Lower leg skin (tissue), 4 donors: ENCODE results near the gene CARD16. TPM values are rescaled to one million over a fixed set of nuclear protein-coding genes. Genes with fewer than 3 reads are reported as not detected.
"Not testable (repeated sequence)": the region's sequence is repeated elsewhere in the genome, so short reads cannot be mapped to it uniquely, and the experiment has no call there.

Experiments used
- DNase-seq, 2 donors: peaks; one replicate each; pipeline ENCODE4 v3.0.0-alpha.2; 2019; ENCODE audit warnings: low spot score in 2 of 2
- H3K4me3 ChIP-seq: fragments of 200-600 bp; sonication (generic); 2 replicates; pipeline ENCODE4 v1.5.1; 2017; ENCODE audit warnings: mild to moderate bottlenecking, low read depth; ENCODE audit not compliant: poor library complexity, severe bottlenecking
- POLR2A ChIP-seq, 2 donors: fragments of 450-650 bp; IDR thresholded peaks; one replicate each; pipeline ENCODE4 v1.6.1; 2016 to 2017; ENCODE audit warnings: antibody characterized with exemption in 2 of 2, mild to moderate bottlenecking in 1 of 2, moderate library complexity in 1 of 2
- WGBS, 2 donors: methylation state at CpG; one replicate each; pipeline ENCODE4 v1.1.5; 2018; 5-methylcytosine and 5-hydroxymethylcytosine counted together
- intact Hi-C: fragments of 100-400 bp; cut with DNase I; formaldehyde crosslinking; loops from one replicate; pipeline ENCODE4 v1.15.0; 2023; ENCODE audit warnings: low total_unique reads
- total RNA-seq, 4 donors: library from RNA; depleted of rRNA; stranded (reverse); fragments of >200 nt; gene quantifications; one replicate each; pipeline ENCODE4 v1.1.0, GENCODE V29; 2016
- TF ChIP-seq, protein P1 (sequence below), 3 donors: fragments of 450-650 bp; IDR thresholded peaks; one replicate each; pipeline ENCODE4 v1.5.1; 2016; ENCODE audit warnings: antibody characterized with exemption in 3 of 3, mild to moderate bottlenecking in 3 of 3, moderate library complexity in 2 of 3

Gene CARD16
- total RNA-seq, result 1 to 10 TPM; 3.8 to 9.0 (median 4.4) TPM

DNA sequence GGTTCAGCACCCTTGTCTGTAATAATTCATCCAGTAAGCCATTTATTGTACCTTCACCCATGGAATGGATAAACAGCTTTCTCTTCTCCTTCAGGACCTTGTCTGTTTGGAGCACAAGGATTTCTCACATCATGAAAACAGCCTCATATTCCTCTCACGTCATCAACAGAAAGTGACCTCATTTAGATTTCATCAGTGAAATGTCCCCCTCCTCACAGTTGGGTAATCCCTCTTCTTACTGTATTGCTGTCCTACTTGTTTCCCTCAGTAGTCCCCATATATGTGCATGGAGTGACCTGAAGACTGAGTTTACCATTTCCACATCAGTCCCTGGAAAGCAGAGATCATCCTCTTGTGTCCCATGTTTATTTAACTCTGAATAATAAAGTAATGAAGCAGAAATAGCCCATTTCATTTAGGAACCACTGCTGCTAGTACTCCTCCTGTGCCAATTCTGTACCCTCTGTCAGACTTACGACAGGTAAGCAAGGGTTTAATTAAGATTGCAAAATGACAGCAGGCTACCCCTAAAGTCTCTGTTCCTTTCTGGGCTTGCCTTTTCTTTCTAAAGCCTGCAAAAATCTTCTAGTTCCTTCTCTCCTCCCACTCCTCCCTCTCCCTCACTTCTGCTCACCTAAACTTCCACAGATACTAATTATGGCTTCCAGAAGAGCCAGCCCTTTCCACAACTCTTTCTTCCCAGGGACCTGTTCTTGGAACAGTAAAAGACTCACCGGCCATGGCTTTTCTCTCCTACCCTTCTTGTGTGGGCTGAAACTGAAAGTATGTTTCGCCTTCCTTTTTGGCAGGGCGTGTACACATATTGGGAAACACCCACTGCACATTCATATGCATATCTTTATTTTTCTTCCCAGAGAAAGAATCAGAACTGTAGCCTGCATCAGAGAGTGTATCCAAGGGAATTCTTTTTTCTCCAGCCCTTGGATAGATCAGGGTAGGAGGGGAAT is at the start of gene CARD16:
CARD16 (minus strand) TSS at position 779 of the 968 bp plus-strand sequence; CDS start at position 741, 38 bp downstream.
- H3K4me3 ChIP-seq, intact Hi-C loops, DNase-seq: not testable (repeated sequence)
- 14 to 20% methylated on average over 5 of the region's 5 CpGs for WGBS, 2 donors

DNA sequence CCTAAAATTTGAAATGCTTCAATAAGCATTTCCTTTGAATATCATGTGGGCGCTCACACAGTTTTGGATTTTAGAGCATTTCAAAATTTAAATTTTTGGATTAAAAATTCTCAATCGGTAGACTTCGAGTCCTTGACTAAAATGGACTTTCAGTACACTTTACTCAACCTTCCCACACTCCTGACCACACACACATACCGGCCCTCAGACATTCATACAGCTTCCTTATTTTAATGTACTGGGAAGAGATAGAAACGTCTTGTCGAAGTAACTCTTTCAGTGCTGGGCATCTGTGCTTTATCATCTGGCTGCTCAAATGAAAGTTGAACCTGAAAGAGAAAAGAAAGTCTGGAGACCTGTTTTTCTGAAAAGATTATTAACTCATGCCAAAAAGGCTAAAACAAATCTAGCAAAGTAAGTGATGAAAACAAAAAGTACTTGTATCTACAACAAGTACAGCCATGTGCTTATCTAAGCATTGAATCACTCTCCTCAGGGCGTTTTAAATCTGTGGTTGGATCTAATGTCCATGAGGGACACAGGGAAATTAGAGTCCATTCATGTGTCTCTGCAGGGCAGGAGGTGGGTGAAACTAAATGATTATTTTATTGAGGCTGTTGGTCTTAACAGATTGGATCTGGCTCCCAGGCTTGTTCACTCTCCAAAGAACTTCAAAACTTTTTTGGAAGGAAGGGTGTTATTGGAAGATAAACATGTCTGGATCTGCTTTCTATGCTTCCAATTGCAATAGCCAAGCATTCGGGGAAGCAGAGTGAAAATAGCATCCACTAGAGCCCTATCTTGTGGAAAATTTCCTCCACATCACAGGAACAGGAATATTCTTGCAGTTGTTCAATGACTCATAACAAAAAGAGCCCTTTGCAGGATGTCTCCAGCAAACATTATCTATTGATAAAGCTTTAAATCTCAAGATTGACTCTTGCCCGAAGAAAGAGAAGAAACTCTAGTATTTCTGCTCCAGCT is 47.4 kb upstream of the CARD16 start:
- intact Hi-C loops, result no loop called here
- no peak for TF ChIP-seq POLR2A (IDR thresholded peaks at IDR 0.05)
- TF ChIP-seq, protein P1, sequence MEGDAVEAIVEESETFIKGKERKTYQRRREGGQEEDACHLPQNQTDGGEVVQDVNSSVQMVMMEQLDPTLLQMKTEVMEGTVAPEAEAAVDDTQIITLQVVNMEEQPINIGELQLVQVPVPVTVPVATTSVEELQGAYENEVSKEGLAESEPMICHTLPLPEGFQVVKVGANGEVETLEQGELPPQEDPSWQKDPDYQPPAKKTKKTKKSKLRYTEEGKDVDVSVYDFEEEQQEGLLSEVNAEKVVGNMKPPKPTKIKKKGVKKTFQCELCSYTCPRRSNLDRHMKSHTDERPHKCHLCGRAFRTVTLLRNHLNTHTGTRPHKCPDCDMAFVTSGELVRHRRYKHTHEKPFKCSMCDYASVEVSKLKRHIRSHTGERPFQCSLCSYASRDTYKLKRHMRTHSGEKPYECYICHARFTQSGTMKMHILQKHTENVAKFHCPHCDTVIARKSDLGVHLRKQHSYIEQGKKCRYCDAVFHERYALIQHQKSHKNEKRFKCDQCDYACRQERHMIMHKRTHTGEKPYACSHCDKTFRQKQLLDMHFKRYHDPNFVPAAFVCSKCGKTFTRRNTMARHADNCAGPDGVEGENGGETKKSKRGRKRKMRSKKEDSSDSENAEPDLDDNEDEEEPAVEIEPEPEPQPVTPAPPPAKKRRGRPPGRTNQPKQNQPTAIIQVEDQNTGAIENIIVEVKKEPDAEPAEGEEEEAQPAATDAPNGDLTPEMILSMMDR (IDR thresholded peaks at IDR 0.05), result no peak
- 39 to 40% methylated on average over 9 of the region's 9 CpGs for WGBS, 2 donors
- DNase-seq, result no peak
- no peak overlapping the region for H3K4me3 ChIP-seq

DNA sequence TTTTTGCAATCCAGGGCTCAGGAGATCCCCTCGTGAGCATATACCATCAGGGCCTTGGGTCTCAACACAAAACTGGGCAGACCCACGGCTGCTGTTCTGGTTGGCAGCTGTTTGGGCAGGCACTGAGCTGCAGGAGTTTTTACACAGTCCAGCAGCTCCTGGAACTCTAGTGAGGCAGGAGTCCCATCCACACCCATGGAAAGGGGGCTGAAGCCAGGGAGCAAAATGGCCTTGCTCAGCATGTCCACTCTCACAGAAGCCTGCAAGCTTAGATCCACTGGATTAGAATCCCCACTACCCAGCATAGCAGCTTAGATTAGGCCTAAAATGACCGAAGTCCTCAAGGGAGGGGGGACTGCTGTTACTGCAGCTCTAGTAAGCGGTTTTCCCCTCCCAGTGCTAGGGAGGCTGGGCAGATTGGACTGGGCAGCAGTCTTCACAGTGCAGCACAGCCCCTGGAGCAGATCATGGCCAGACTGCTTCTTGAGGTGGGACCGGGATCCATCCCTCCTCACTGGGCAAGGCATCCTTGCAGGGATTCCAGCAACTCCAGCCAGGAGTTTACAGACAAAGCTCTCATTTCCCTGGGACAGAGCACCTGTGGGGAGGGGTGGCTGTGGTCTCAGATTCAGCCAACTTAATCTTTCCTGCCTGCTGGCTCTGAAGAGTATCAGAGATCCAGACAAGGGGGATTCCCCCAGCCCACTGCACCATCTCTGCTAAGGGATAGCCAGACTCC is 36.4 kb upstream of the CARD16 start:
- DNase-seq, result no peak

DNA sequence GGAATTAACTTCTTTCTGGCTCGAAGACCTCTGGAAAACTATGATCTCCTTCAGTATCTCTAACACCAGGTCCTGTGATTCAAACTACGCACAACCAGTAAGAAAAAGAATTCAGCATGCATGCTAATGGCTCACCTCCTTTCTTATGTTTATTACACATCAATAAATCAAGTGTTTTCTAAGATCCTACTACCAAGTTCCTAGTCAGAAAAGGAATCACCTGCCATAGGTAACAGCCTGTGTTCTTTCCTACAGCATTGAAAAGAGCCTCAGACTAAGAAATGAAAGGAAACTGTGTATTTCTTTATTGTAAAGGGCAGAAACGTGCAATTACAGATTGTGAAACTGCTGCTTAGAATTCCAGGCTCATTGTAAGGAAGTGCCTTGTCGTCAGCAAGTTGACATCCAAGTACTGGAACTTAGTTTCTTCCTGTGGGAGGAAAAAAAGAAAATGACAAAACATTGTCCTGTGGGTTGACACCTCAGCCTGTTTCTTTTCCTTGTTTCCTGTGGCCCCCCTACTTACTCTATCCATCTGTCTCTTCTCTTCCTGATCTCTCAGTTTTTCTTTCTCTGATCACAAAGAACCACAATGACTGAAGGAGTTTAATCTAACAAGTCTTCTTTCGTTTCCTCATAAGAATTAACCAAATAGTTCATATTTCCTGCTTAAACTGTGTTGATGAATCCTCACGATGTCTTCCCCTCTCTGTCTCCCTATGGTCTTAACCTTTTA is 35.2 kb upstream of the CARD16 start:
- intact Hi-C loops, H3K4me3 ChIP-seq: not testable (repeated sequence)
- WGBS, 2 donors, result 41% methylated on average over 6 of the region's 6 CpGs

More for the DNA sequence above, 36.4 kb upstream of the CARD16 start:
- 88 to 90% methylated on average over 4 to 5 of the region's 5 CpGs for WGBS, 2 donors
- TF ChIP-seq, protein P1 (IDR thresholded peaks at IDR 0.05), result no peak
- no peak for TF ChIP-seq POLR2A (IDR thresholded peaks at IDR 0.05)
- intact Hi-C loops, result no loop called here
- no peak overlapping the region for H3K4me3 ChIP-seq

DNA sequence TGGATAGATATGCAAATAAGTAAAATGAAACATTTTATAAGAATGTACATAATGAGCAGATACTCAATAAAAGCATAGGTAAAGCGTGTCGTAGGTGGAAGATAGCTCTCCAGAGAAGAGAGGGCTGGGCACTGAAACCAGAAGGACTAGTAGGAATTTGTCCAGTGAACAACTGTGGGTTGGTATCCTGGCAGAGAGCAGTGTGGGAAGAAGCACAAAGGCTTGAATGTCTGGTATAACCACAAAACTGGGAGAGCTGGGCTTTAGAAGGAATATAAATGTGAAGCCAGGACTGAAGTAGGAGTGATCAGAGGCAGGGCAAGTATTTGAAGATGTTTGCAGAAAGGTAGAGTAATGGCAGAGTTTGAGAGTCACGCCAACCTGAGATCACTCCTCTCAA is 33.1 kb upstream of the CARD16 start:
- no peak for TF ChIP-seq POLR2A (IDR thresholded peaks at IDR 0.05)
- TF ChIP-seq, protein P1 (IDR thresholded peaks at IDR 0.05), result no peak
- no peak for DNase-seq
- WGBS, 2 donors, result 66 to 69% methylated on average over 3 of the region's 3 CpGs
- intact Hi-C loops, result no loop called here
- no peak overlapping the region for H3K4me3 ChIP-seq

More for the DNA sequence above, 35.2 kb upstream of the CARD16 start:
- not testable (repeated sequence) for DNase-seq

DNA sequence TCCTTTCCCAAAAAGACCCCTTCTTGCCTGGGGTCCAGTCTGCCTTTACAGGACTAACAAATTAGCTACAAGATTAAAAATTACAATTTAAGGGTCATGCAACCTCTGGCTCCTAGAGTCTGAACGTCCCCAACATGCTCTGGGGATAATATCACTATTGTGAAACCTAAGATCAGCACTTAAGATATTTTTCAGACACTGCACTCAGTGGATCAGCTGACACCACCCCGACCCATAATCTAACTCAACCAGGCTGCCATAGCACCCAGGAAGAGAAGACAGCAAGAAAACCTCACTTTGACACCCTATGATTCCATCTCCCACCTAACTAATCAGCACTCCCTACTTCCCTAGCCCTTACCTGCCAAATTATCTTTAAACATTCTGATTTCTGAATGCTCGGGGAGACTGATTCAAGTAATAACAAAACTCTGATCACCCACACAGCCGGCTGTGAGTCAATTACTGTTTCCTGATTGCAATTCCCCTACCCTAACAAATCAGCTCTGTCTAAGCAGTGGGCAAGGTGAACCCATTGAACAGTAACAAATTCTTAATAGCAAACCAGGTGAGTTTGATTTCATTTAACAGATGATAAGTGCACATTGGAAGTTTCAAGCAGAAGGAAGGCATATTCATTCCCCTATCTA is 32.1 kb upstream of the CARD16 start:
- intact Hi-C loops, result not testable (repeated sequence)
- 53 to 73% methylated on average over 4 of the region's 4 CpGs for WGBS, 2 donors

More for the DNA sequence above, 32.1 kb upstream of the CARD16 start:
- not testable (repeated sequence) for DNase-seq, H3K4me3 ChIP-seq
